K562 treated with DMSO at 1 percent for 24 hours (cell line): Measurements from ENCODE around the gene RASSF8. TPM values are rescaled to one million over a fixed set of nuclear protein-coding genes. Genes with fewer than 3 reads are reported as not detected.

Source experiments
- total RNA-seq: library from RNA; unstranded; fragments of 300-600 nt; gene quantifications from 2 replicates; pipeline ENCODE4 v1.2.3, GENCODE V29; 2022; ENCODE audit warnings: low read depth; ENCODE audit not compliant: insufficient read depth

RASSF8 gene
- total RNA-seq, result 1.4 TPM in 2 replicates

GRCh38 chr12:25958428-25959070, at the start of gene RASSF8:
TSS of gene RASSF8 (plus strand) at chr12:25958682. CDS start at chr12:26055344, 96,662 bp downstream.

GRCh38 chr12:26124446-26125399, 166.2 kb downstream of the RASSF8 start, which contains the start of gene BHLHE41:
TSS of gene BHLHE41 (minus strand) at chr12:26125037. CDS start at chr12:26124779, 258 bp downstream.

Other genes starting within 250 kb of the RASSF8 start
- gene BHLHE41, start 166.4 kb downstream of the RASSF8 start, total RNA-seq, result 0.06 TPM in 1 of 2 replicates, not detected in the other
- gene SSPN, start 236.9 kb downstream of the RASSF8 start, total RNA-seq, result not detected in 2 replicates